22Rv1 (cell line): ENCODE results near the gene RBKS.
"Not testable (repeated sequence)": the region's sequence is repeated elsewhere in the genome, so short reads cannot be mapped to it uniquely, and the experiment has no call there.

Experiments used
- H3K27ac ChIP-seq: fragments of 450-650 bp; 2 replicates; pipeline ENCODE4 v1.5.1; 2017
- ZFX ChIP-seq: fragments of 450-650 bp; IDR thresholded peaks from 2 replicates; pipeline ENCODE4 v1.6.1; 2017; ENCODE audit warnings: antibody characterized with exemption, borderline replicate concordance
- TF ChIP-seq, protein P1 (sequence below): fragments of 450-650 bp; IDR thresholded peaks from 2 replicates; pipeline ENCODE4 v1.5.1; 2017; ENCODE audit warnings: mild to moderate bottlenecking

Gene RBKS

DNA sequence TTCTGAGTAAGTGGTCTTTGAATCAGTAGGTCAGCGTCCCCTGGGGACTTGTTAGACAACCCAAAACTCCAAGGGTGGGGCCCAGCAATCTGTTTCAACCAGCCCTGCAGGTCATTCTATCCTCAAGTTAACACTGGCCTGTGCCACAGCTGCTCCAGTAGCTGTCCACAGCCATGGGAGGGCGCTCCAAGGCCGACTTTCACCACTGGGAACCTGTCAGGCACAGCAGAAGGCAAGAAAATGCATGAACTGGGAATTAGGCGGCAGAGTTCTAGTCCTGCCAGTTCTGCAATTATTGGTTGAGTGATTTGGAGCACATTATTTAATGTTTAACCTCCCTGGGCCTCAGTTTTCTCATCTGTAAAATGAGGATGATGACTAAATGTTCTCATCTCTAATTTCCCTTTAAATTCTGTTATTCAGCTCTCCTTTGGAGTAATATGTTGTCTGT lies 136.0 kb downstream of the RBKS start:
- H3K27ac ChIP-seq: no peak overlapping the region
- TF ChIP-seq ZFX: no peak
- TF ChIP-seq, protein P1, sequence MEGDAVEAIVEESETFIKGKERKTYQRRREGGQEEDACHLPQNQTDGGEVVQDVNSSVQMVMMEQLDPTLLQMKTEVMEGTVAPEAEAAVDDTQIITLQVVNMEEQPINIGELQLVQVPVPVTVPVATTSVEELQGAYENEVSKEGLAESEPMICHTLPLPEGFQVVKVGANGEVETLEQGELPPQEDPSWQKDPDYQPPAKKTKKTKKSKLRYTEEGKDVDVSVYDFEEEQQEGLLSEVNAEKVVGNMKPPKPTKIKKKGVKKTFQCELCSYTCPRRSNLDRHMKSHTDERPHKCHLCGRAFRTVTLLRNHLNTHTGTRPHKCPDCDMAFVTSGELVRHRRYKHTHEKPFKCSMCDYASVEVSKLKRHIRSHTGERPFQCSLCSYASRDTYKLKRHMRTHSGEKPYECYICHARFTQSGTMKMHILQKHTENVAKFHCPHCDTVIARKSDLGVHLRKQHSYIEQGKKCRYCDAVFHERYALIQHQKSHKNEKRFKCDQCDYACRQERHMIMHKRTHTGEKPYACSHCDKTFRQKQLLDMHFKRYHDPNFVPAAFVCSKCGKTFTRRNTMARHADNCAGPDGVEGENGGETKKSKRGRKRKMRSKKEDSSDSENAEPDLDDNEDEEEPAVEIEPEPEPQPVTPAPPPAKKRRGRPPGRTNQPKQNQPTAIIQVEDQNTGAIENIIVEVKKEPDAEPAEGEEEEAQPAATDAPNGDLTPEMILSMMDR: peak; percentile 87

DNA sequence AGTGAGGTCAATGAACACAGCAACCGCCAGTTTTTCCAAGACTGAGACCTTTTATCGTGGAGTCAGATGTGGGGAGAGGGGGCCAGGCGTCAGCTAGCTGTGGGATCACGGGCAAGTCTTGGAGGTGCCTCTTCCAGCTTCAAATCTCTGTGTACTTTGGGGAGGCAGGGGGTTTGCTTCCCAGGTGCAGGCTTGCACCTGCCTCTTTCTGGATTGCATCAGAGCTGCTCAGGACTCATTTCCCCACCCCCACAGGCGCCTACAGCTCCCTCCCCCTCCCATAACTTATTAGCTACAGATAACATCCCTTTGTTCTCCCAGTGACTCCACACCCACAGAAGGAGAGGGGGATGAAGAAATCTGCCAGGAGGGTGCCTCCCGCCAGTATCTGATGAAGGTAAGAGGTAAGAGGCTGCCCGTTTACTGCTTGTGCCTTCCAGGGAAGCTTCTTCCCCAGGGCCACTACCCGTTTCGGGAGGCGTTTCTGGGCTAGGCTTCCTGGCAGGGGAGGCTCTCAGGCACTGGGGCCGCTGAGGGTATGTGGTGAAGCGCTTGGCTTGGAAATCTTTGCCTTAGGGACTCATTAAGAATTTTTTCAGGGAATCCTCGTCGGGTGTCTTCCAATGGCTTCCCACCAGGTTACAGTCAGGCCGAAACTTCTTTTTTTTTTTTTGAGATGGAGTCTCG lies 137.5 kb downstream of the RBKS start:
- TF ChIP-seq, protein P1: no peak
- TF ChIP-seq ZFX: no peak
- no peak overlapping the region for H3K27ac ChIP-seq

DNA sequence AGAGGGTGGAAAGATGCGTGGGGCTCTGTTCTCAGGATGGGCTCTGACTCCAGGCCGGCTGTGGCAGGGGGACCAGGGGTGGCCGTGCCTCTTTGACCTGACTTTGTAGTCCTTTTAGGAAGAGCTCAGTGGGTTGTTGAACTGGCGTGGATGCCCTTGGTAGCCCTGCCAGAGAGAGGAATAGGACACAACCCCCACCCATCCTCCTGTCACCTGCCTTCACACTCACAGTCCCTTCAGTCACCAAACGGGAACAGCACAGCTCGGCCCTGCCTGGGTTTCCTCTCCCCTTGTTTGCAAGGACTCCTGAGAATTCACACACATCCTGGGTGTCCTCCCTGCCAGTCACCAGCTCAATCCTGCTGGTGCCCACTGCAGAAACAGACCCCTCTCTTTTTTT lies 138.8 kb downstream of the RBKS start:
- TF ChIP-seq, protein P1: no peak
- no peak for TF ChIP-seq ZFX
- H3K27ac ChIP-seq: no peak overlapping the region

DNA sequence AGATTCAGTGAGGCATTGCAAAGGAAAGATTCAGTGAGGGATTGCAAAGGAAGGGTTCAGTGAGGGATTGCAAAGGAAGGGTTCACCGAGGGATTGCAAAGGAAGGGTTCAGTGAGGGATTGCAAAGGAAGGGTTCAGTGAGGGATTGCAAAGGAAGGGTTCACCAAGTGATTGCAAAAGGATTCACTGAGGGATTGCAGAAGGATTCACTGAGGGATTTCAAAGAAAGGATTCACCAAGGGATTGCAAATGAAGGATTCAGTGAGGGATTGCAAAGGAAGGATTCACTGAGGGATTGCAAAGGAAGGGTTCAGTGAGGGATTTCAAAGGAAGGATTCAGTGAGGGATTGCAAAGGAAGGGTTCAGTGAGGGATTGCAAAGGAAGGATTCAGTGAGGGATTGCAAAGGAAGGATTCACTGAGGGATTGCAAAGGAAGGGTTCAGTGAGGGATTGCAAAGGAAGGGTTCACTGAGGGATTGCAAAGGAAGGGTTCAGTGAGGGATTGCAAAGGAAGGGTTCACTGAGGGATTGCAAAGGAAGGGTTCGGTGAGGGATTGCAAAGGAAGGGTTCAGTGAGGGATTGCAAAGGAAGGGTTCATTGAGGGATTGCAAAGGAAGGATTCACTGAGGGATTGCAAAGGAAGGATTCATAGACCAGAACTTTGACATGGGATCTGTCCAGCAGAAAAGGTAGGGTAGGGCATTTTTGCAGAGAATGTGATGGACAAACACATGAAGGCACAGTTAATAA lies 141.2 kb downstream of the RBKS start:
- not testable (repeated sequence) for H3K27ac ChIP-seq

DNA sequence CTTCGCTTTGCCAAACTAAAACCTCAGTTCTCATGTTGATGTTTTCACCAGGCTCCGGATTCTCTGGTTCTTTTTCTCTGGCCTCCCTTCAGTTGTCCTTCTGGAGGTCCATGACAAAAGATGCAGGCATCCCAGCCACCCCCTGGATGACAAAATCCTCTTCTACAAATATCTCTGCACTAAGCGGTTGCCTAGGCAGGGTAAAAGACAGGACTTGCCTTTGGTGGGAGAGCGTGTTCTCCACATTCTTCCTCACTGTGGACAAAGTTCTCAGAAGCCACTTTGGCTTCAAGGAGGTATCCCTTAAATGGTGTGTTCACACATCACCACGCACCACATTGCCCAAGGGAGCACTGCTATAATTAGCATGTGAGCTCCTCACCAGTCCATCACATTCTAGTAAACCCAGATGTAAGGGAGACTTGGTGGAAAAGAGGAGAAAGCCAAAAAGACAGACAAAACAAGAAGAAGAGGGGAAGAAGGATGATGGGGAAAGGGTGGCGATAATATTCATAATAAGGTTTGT lies 142.3 kb downstream of the RBKS start:
- TF ChIP-seq, protein P1: no peak
- TF ChIP-seq ZFX: no peak
- H3K27ac ChIP-seq: no peak overlapping the region

DNA sequence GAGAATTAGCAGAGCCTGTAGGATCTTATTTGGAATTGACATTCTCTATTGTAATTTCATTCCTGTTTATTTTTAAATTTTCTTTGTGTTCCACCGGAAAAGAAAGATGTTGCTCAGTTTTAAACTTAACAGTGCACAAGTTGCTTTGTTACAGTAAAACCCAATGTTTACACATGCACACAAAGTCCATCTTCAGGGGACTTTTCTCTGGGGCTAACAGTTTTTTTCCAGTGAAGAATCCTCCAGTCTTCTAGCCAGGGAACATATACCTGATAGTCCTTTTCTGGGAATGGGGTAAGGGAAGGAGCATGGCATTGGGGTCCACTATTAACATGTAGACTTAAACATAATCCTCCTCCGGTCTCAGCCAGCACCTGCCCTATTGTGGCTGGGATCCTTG lies 143.9 kb downstream of the RBKS start:
- no peak overlapping the region for H3K27ac ChIP-seq
- TF ChIP-seq, protein P1: no peak
- TF ChIP-seq ZFX: no peak

DNA sequence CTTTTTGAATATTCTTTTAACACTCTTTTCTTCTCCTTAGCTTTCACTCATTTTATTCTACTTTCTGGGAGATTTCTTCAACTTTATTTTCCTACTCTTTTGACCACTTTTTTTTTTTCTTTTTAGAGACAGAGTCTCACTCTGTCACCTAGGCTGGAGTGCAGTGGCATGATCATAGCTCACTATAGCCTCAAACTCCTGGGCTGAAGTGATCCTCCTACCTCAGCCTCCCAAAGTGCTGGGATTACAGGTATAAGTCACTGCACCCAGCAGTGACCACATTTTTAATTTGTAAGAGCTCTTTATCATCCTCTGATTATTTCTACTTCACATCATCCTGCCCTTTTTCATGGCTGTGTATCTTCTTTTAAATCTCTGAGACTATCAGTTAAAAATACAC lies 144.7 kb downstream of the RBKS start:
- H3K27ac ChIP-seq: not testable (repeated sequence)

DNA sequence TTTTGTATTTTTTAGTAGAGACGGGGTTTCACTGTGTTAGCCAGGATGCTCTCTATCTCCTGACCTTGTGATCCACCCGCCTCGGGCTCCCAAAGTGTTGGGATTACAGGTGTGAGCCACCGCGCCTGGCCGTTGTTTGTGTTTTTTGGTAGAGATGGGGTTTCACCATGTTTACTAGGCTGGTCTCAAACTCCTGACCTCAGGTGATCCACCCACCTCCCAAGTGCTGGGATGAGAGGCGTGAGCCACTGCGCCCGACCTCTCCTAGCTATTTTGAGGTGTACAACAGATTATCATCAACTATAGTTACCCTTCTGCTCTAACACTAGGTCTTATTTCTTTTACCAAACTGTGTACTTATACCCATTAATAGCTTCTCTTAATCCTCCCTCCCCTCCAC lies 147.6 kb downstream of the RBKS start:
- H3K27ac ChIP-seq: no peak overlapping the region
- TF ChIP-seq, protein P1: no peak
- TF ChIP-seq ZFX: no peak
